IMR-90 (cell line): ENCODE measurements around the gene TTF2. TPM values are rescaled to one million over a fixed set of nuclear protein-coding genes. Genes with fewer than 3 reads are reported as not detected.

Experiments
- ATAC-seq: fragments of 200-7000 bp; cut with Tn5 transposase; 2 replicates; pipeline ENCODE4 v1.9.1; 2020; ENCODE audit warnings: low read depth, mild to moderate bottlenecking, moderate library complexity
- BruUV-seq: library from RNA; stranded (reverse); fragments of 400-500 nt; replicated peaks from 2 replicates; lab custom pipeline; 2021; lab: Mats Ljungman, UMichigan
- CTCF ChIA-PET: fragments of 300-600 bp; formaldehyde crosslinking; extraction: SDS; loops from one replicate; lab custom pipeline; 2021; ENCODE audit warnings: antibody characterized with exemption; lab: Yijun Ruan, JAX
- POLR2A ChIA-PET: fragments of 300-600 bp; sonication (Branson Sonifier 250); formaldehyde crosslinking; loops from one replicate; lab custom pipeline; 2022; ENCODE audit warnings: antibody characterized with exemption; ENCODE audit not compliant: unreplicated experiment; lab: Charles Lee
- DNase-seq: peaks from one replicate; pipeline ENCODE4 v3.0.0; 2013
- H2AFZ ChIP-seq: replicated peaks from 2 replicates; pipeline ENCODE3; 2013; ENCODE audit warnings: low read length, mild to moderate bottlenecking; ENCODE audit not compliant: poor library complexity
- H2AK5ac ChIP-seq: 2 replicates; pipeline ENCODE4 v1.6.1; 2013; ENCODE audit warnings: low read depth, low read length, inconsistent platforms
- H2AK9ac ChIP-seq: replicated peaks from 2 replicates; pipeline ENCODE3; 2013; ENCODE audit warnings: mild to moderate bottlenecking, low read depth, low read length, moderate library complexity; ENCODE audit not compliant: poor library complexity
- H2BK120ac ChIP-seq: 2 replicates; pipeline ENCODE4 v1.6.1; 2013; ENCODE audit warnings: low read depth, low read length, inconsistent platforms
- H2BK15ac ChIP-seq: 3 replicates; pipeline ENCODE4 v1.6.1; 2013; ENCODE audit warnings: low read depth, low read length, inconsistent platforms
- H2BK20ac ChIP-seq: 2 replicates; pipeline ENCODE4 v1.6.1; 2013; ENCODE audit warnings: low read depth, mild to moderate bottlenecking, inconsistent platforms, low read length, moderate library complexity
- H2BK5ac ChIP-seq: 2 replicates; pipeline ENCODE4 v1.6.1; 2013; ENCODE audit warnings: mild to moderate bottlenecking, low read depth, low read length, inconsistent platforms; ENCODE audit not compliant: poor library complexity, severe bottlenecking
- H3K14ac ChIP-seq: replicated peaks from 2 replicates; pipeline ENCODE4 v1.6.1; 2013; ENCODE audit warnings: low read depth, low read length, inconsistent platforms
- H3K18ac ChIP-seq: 2 replicates; pipeline ENCODE4 v1.6.1; 2013; ENCODE audit warnings: low read depth, low read length, control low read depth
- H3K23ac ChIP-seq: 2 replicates; pipeline ENCODE4 v1.6.1; 2013; ENCODE audit warnings: low read depth, low read length, inconsistent platforms
- H3K27ac ChIP-seq: 2 replicates; pipeline ENCODE4 v1.5.1; 2013; ENCODE audit warnings: mild to moderate bottlenecking, control low read depth, low read length; ENCODE audit not compliant: insufficient read depth
- H3K27me3 ChIP-seq: 2 replicates; pipeline ENCODE4 v1.6.1; 2013; ENCODE audit warnings: low read length; ENCODE audit not compliant: control insufficient read depth, insufficient read depth
- H3K36me3 ChIP-seq: 2 replicates; pipeline ENCODE4 v1.6.1; 2013; ENCODE audit warnings: low read length, mixed read lengths; ENCODE audit not compliant: control insufficient read depth, insufficient read depth
- H3K4ac ChIP-seq: 2 replicates; pipeline ENCODE4 v1.6.1; 2013; ENCODE audit warnings: low read depth, low read length, inconsistent platforms
- H3K4me1 ChIP-seq: 2 replicates; pipeline ENCODE4 v1.6.1; 2013; ENCODE audit warnings: low read length, mixed read lengths; ENCODE audit not compliant: control insufficient read depth, insufficient read depth
- H3K4me2 ChIP-seq: 2 replicates; pipeline ENCODE4 v1.6.1; 2013; ENCODE audit warnings: low read depth, mild to moderate bottlenecking, control low read depth, low read length, moderate library complexity
- H3K4me3 ChIP-seq: 2 replicates; pipeline ENCODE4 v1.5.1; 2013; ENCODE audit warnings: low read depth, mild to moderate bottlenecking, control low read depth, low read length, moderate library complexity; ENCODE audit not compliant: insufficient read depth
- H3K56ac ChIP-seq: 2 replicates; pipeline ENCODE4 v1.6.1; 2013; ENCODE audit warnings: low read length, inconsistent platforms; ENCODE audit not compliant: insufficient read depth; ENCODE audit errors: extremely low read depth
- H3K79me1 ChIP-seq, 2 experiments: 2 replicates each; pipeline ENCODE4 v1.6.1; 2013; ENCODE audit warnings: low read length in 2 of 2, inconsistent platforms in 1 of 2, low read depth in 1 of 2
- H3K9ac ChIP-seq: 2 replicates; pipeline ENCODE4 v1.6.1; 2013; ENCODE audit warnings: low read depth, low read length, control low read depth
- H3K9me1 ChIP-seq: 2 replicates; pipeline ENCODE4 v1.6.1; 2013; ENCODE audit warnings: low read length, inconsistent platforms; ENCODE audit not compliant: insufficient read depth
- H3K9me3 ChIP-seq: 2 replicates; pipeline ENCODE4 v1.6.1; 2013; ENCODE audit warnings: low read length; ENCODE audit not compliant: control insufficient read depth, insufficient read depth
- H4K20me1 ChIP-seq: 2 replicates; pipeline ENCODE4 v1.6.1; 2013; ENCODE audit warnings: low read length, inconsistent platforms; ENCODE audit not compliant: insufficient read depth
- H4K5ac ChIP-seq: 2 replicates; pipeline ENCODE4 v1.6.1; 2013; ENCODE audit warnings: mild to moderate bottlenecking, low read depth, low read length, control low read depth
- H4K8ac ChIP-seq, 2 experiments: 2 replicates each; pipeline ENCODE4 v1.6.1; 2013; ENCODE audit warnings: low read depth in 2 of 2, low read length in 2 of 2, control low read depth in 1 of 2, inconsistent platforms in 1 of 2
- H4K91ac ChIP-seq: 2 replicates; pipeline ENCODE4 v1.6.1; 2013; ENCODE audit warnings: low read depth, low read length, inconsistent platforms; ENCODE audit not compliant: insufficient read depth
- BHLHE40 ChIP-seq: fragments of 150-350 bp; IDR thresholded peaks from 2 replicates; pipeline ENCODE4 v1.6.1; 2016; ENCODE audit warnings: mild to moderate bottlenecking, low read depth, low read length
- CEBPB ChIP-seq: IDR thresholded peaks from 2 replicates; pipeline ENCODE4 v1.6.1; 2012; ENCODE audit warnings: low read depth, low read length, improper control_type of control experiment
- CTCF ChIP-seq: conservative IDR thresholded peaks from 2 replicates; pipeline ENCODE4 v1.5.1; 2012; ENCODE audit warnings: mild to moderate bottlenecking, low read depth, low read length, improper control_type of control experiment
- ELK1 ChIP-seq: fragments of 150-350 bp; IDR thresholded peaks from 2 replicates; pipeline ENCODE4 v1.6.1; 2016; ENCODE audit warnings: low read depth, mild to moderate bottlenecking, low read length, moderate library complexity, borderline replicate concordance
- FOS ChIP-seq: fragments of 150-350 bp; IDR thresholded peaks from 2 replicates; pipeline ENCODE4 v1.6.1; 2016; ENCODE audit warnings: low read depth, low read length
- MAFK ChIP-seq: IDR thresholded peaks from 2 replicates; pipeline ENCODE4 v1.6.1; 2012; ENCODE audit warnings: low read depth, low read length, improper control_type of control experiment
- MAZ ChIP-seq: IDR thresholded peaks from 2 replicates; pipeline ENCODE4 v1.6.1; 2012; ENCODE audit warnings: low read depth, mild to moderate bottlenecking, low read length, improper control_type of control experiment, moderate library complexity, borderline replicate concordance
- MXI1 ChIP-seq: IDR thresholded peaks from 2 replicates; pipeline ENCODE4 v1.6.1; 2012; ENCODE audit warnings: low read depth, mild to moderate bottlenecking, low read length, moderate library complexity, borderline replicate concordance
- POLR2A ChIP-seq: IDR thresholded peaks from 2 replicates; pipeline ENCODE4 v1.6.1; 2012; ENCODE audit warnings: mild to moderate bottlenecking, low read depth, low read length
- RAD21 ChIP-seq: IDR thresholded peaks from 2 replicates; pipeline ENCODE4 v1.6.1; 2012; ENCODE audit warnings: low read length, improper control_type of control experiment
- RCOR1 ChIP-seq: IDR thresholded peaks from 2 replicates; pipeline ENCODE4 v1.6.1; 2012; ENCODE audit warnings: mild to moderate bottlenecking, low read length, improper control_type of control experiment; ENCODE audit not compliant: insufficient replicate concordance
- RFX5 ChIP-seq: IDR thresholded peaks from 2 replicates; pipeline ENCODE4 v1.8.0; 2012; ENCODE audit warnings: low read depth, mild to moderate bottlenecking, low read length, moderate library complexity
- SMC3 ChIP-seq: fragments of 150-350 bp; IDR thresholded peaks from 2 replicates; pipeline ENCODE4 v1.6.1; 2016; ENCODE audit warnings: low read depth, mild to moderate bottlenecking, antibody characterized with exemption, low read length, moderate library complexity
- USF2 ChIP-seq: fragments of 150-350 bp; IDR thresholded peaks from 2 replicates; pipeline ENCODE4 v1.6.1; 2017; ENCODE audit warnings: mild to moderate bottlenecking, antibody characterized with exemption, low read length, low read depth
- WGBS, 2 experiments: methylation state at CpG; one replicate each; pipeline versions ENCODE4 v1.1.5 to v1.1.7; 2013; ENCODE audit warnings: missing lambda C conversion rate in 2 of 2; ENCODE audit not compliant: insufficient read length in 1 of 2; ENCODE audit errors: extremely low coverage in 2 of 2; 5-methylcytosine and 5-hydroxymethylcytosine counted together
- dilution Hi-C: fragments of 300-500 bp; cut with HindIII; formaldehyde crosslinking; loops from one replicate; pipeline ENCODE4 v1.14.3; 2018; ENCODE audit warnings: low sequenced_read_pairs; ENCODE audit not compliant: unreplicated experiment
- in situ Hi-C: fragments of 300-500 bp; cut with MboI; formaldehyde crosslinking; loops from 3 replicates; pipeline ENCODE4 v1.14.3; 2019; ENCODE audit warnings: low sequenced_read_pairs, inconsistent platforms, mixed read lengths
- intact Hi-C: fragments of 100-400 bp; cut with micrococcal nuclease; formaldehyde crosslinking; loops from 2 replicates; pipeline ENCODE4 v1.10.0; 2022
- polyA plus RNA-seq, 3 experiments: library from polyadenylated mRNA; depleted of rRNA; stranded (reverse); fragments of >200 nt; gene quantifications; 2 replicates each; pipeline ENCODE4 v1.2.3, GENCODE V29; 2012; ENCODE audit warnings: low replicate concordance in 1 of 3
- total RNA-seq: library from RNA; depleted of rRNA; stranded (reverse); fragments of >200 nt; gene quantifications from 2 replicates; pipeline ENCODE4 v1.2.3, GENCODE V29; 2012

The TTF2 gene
- total and polyA plus RNA-seq, 2 of the 4 experiments (the other 2 are of a cell fraction), result 11.5 to 14.7 TPM

GRCh38 chr1:117011334-117011733, 48.8 kb upstream of the TTF2 start (continued):
- TF ChIP-seq CTCF (no peak), CEBPB (no peak), RAD21 (no peak), RCOR1 (no peak), BHLHE40 (no peak), FOS (no peak)

GRCh38 chr1:117013309-117013858, 46.7 kb upstream of the TTF2 start:
- TF ChIP-seq RCOR1 (no peak), RFX5 (no peak), CEBPB (no peak), USF2 (no peak), FOS (no peak), ELK1 (no peak), SMC3 (no peak), MAZ (no peak), POLR2A (no peak), MXI1 (no peak), BHLHE40 (no peak), MAFK (no peak)
- Histone ChIP-seq H2AK5ac (no peak overlapping the region), H4K8ac (no peak overlapping the region), H3K27me3 (no peaks in the 10 kb centered on the region), H2AFZ (no peak overlapping the region), H3K79me1 (no peaks in the 10 kb centered on the region), H2AK9ac (no peak overlapping the region), H3K4ac (no peak overlapping the region), H3K23ac (no peak overlapping the region), H2BK20ac (no peak overlapping the region), H3K9ac (no peak overlapping the region), H3K14ac (no peak overlapping the region), H2BK15ac (no peak overlapping the region), H2BK120ac (no peak overlapping the region), H3K4me1 (no peaks in the 10 kb centered on the region), H2BK5ac (no peak overlapping the region), H3K4me2 (no peak overlapping the region), H3K9me3 (no peaks in the 10 kb centered on the region), H3K9me1 (no peaks in the 10 kb centered on the region), H3K36me3 (no peaks in the 10 kb centered on the region), H4K5ac (no peak overlapping the region), H3K27ac (no peak overlapping the region), H3K18ac (no peak overlapping the region), H3K56ac (no peak overlapping the region), H4K91ac (no peak overlapping the region), H4K20me1 (no peaks in the 10 kb centered on the region), H3K4me3 (no peak overlapping the region)
- ChIA-PET POLR2A (no interaction called here), CTCF (no interaction called here)
- WGBS, 2 experiments, result 36% methylated on average over 3 of the region's 5 CpGs; no CpG with 5 or more reads in 1 of the 2 experiments
- ATAC-seq (no peak), DNase-seq (no peak)
- intact Hi-C loops, result no loop called here
- dilution Hi-C loops, result no loop called here
- BruUV-seq, result no TSS peak
- in situ Hi-C loops, result no loop called here
